Testis (tissue), 3 donors: ENCODE measurements around the gene MARCHF9. TPM values are rescaled to one million over a fixed set of nuclear protein-coding genes. Genes with fewer than 3 reads are reported as not detected.

ENCODE experiments used
- DNase-seq: peaks from one replicate; pipeline ENCODE4 v3.0.0-alpha.2; 2019
- H3K27ac ChIP-seq, 2 donors: fragments of 200-600 bp; sonication (generic); one replicate each; pipeline ENCODE4 v1.5.1; 2019
- H3K27me3 ChIP-seq: fragments of 200-600 bp; sonication (generic); one replicate; pipeline ENCODE4 v1.5.1; 2019
- H3K36me3 ChIP-seq: fragments of 200-600 bp; sonication (generic); one replicate; pipeline ENCODE4 v1.5.1; 2017; ENCODE audit warnings: low read depth; ENCODE audit errors: missing control alignments
- H3K4me1 ChIP-seq: fragments of 200-600 bp; sonication (generic); one replicate; pipeline ENCODE4 v1.5.1; 2019
- H3K4me3 ChIP-seq, 2 donors: fragments of 200-600 bp; sonication (generic); one replicate each; pipeline ENCODE4 v1.5.1; 2017 to 2019
- H3K9me3 ChIP-seq: fragments of 200-600 bp; sonication (generic); one replicate; pipeline ENCODE4 v1.5.1; 2017
- POLR2A ChIP-seq: fragments of 450-650 bp; IDR thresholded peaks from one replicate; pipeline ENCODE4 v1.6.1; 2017; ENCODE audit warnings: antibody characterized with exemption, mild to moderate bottlenecking, moderate library complexity
- WGBS, 2 donors: methylation state at CpG; one replicate each; pipeline ENCODE4 v1.1.5; 2018; 5-methylcytosine and 5-hydroxymethylcytosine counted together
- intact Hi-C: fragments of 100-400 bp; cut with DNase I; formaldehyde crosslinking; loops from one replicate; pipeline ENCODE4 v1.15.1; 2023; ENCODE audit warnings: low total_unique reads
- polyA plus RNA-seq: library from polyadenylated mRNA; stranded (reverse); fragments of 350-450 nt; fragmentation: Illumina TruSeq; extraction: RNeasy Lipid Tissue Mini Kit (QIAGEN cat#74804); gene quantifications from one replicate; pipeline ENCODE4 v1.2.3, GENCODE V29; 2014; ENCODE audit warnings: low read depth, low replicate concordance; ENCODE audit not compliant: insufficient read depth
- total RNA-seq, 2 donors: library from RNA; depleted of rRNA; stranded (reverse); fragments of >200 nt; gene quantifications; one replicate each; pipeline ENCODE4 v1.2.3, GENCODE V29; 2016
- TF ChIP-seq, protein P1 (sequence below), 3 experiments: fragments of 450-650 bp in 2 of 3; fragments of 200-600 bp in 1 of 3; sonication (generic) in 1 of 3; IDR thresholded peaks; one replicate each; pipeline ENCODE4 v1.5.1; 2016 to 2019; ENCODE audit warnings: antibody characterized with exemption in 3 of 3, mild to moderate bottlenecking in 2 of 3, moderate library complexity in 1 of 3

The MARCHF9 gene
- total and polyA plus RNA-seq, 3 donors from 2014 or later: 8.4 to 15.1 (median 9.2) TPM

- TF ChIP-seq, protein P1, sequence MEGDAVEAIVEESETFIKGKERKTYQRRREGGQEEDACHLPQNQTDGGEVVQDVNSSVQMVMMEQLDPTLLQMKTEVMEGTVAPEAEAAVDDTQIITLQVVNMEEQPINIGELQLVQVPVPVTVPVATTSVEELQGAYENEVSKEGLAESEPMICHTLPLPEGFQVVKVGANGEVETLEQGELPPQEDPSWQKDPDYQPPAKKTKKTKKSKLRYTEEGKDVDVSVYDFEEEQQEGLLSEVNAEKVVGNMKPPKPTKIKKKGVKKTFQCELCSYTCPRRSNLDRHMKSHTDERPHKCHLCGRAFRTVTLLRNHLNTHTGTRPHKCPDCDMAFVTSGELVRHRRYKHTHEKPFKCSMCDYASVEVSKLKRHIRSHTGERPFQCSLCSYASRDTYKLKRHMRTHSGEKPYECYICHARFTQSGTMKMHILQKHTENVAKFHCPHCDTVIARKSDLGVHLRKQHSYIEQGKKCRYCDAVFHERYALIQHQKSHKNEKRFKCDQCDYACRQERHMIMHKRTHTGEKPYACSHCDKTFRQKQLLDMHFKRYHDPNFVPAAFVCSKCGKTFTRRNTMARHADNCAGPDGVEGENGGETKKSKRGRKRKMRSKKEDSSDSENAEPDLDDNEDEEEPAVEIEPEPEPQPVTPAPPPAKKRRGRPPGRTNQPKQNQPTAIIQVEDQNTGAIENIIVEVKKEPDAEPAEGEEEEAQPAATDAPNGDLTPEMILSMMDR (IDR thresholded peaks at IDR 0.05): no peak
- no peak for TF ChIP-seq POLR2A
- no peak overlapping the region for H3K4me3 ChIP-seq
- no peaks in the 10 kb centered on the region for H3K27me3 ChIP-seq
- 96 to 100% methylated on average over 1 of the region's 1 CpG for WGBS, 2 donors
- no peaks in the 10 kb centered on the region for H3K9me3 ChIP-seq
- intact Hi-C loops: no loop called here
- H3K36me3 ChIP-seq: no peaks in the 10 kb centered on the region
- DNase-seq: no peak
- H3K4me1 ChIP-seq: no peaks in the 10 kb centered on the region
- no peak overlapping the region for H3K27ac ChIP-seq
Measured at GRCh38 chr12:57797933-57798332, 43.0 kb downstream of the MARCHF9 start.

DNA sequence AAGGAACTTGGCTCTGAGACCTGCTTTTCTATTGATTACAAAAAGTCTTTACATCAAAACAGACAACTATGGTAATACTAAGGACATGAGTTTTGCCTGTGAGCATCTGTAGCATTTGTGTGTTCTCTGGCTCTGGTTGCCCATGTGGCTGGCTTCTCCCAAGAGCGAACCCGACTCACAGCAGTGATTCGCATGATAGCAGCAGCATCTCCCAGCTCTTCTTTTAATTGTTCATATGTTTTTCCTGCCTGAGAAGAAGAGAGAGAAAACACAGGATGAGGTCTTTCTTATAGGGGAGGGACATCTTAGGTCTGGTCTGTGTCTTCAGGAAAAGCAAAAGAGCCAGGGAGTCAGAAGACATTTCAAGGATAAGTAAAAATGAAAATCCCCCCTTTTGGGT lies 46.1 kb downstream of the MARCHF9 start:
- H3K36me3 ChIP-seq: no peaks in the 10 kb centered on the region
- no peaks in the 10 kb centered on the region for H3K27me3 ChIP-seq
- DNase-seq: no peak
- no peaks in the 10 kb centered on the region for H3K9me3 ChIP-seq
- 94 to 98% methylated on average over 3 of the region's 3 CpGs for WGBS, 2 donors
- no peaks in the 10 kb centered on the region for H3K4me1 ChIP-seq
- H3K4me3 ChIP-seq: no peak overlapping the region
- intact Hi-C loops: loop anchor here (10.0 kb wide), 1 partner anchor 104 kb away; no protein-coding TSS in a partner anchor
- no peak overlapping the region for H3K27ac ChIP-seq
- TF ChIP-seq, protein P1 (IDR thresholded peaks at IDR 0.05): no peak
- TF ChIP-seq POLR2A: no peak

DNA sequence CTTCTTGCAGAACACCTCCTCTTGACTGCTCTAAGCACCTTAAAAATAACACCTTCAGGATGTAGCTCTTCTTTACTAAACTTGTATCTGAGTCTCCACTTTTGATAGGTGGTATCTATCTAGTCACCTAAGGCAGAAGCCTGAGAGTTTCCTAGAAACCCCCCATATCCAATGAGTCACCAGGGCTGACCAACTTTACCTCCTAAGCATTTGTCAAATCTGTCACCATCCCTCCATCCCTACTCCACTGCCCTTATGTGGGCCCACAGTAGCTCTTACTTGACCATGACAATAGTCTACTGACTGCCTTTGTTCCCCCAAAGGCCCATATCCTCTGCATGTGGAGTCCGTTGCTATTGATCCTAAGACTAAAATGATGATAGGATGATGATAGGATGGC lies 47.7 kb downstream of the MARCHF9 start:
- Histone ChIP-seq H3K27ac (no peak overlapping the region), H3K4me1 (no peaks in the 10 kb centered on the region), H3K27me3 (no peaks in the 10 kb centered on the region), H3K9me3 (no peaks in the 10 kb centered on the region), H3K36me3 (no peaks in the 10 kb centered on the region), H3K4me3 (no peak overlapping the region)
- DNase-seq: no peak
- intact Hi-C loops: loop anchor here (10.0 kb wide), 1 partner anchor 102 kb away; no protein-coding TSS in a partner anchor
- TF ChIP-seq POLR2A: no peak
- TF ChIP-seq, protein P1 (IDR thresholded peaks at IDR 0.05): no peak
- 86 to 97% methylated on average over 1 of the region's 1 CpG for WGBS, 2 donors

- intact Hi-C loops: loop anchor here (10.0 kb wide), 1 partner anchor 101 kb away; no protein-coding TSS in a partner anchor
- H3K9me3 ChIP-seq: no peaks in the 10 kb centered on the region
- H3K4me3 ChIP-seq: no peak overlapping the region
- 48 to 60% methylated on average over 9 of the region's 9 CpGs for WGBS, 2 donors
- H3K27ac ChIP-seq: no peak overlapping the region
- no peaks in the 10 kb centered on the region for H3K4me1 ChIP-seq
- no peaks in the 10 kb centered on the region for H3K36me3 ChIP-seq
- no peak for TF ChIP-seq POLR2A
- TF ChIP-seq, protein P1 (IDR thresholded peaks at IDR 0.05): peak; percentile 55 to 76 (median 66)
- DNase-seq: peak; percentile 69
- H3K27me3 ChIP-seq: no peaks in the 10 kb centered on the region
Measured at GRCh38 chr12:57803319-57803893, 48.5 kb downstream of the MARCHF9 start.

DNA sequence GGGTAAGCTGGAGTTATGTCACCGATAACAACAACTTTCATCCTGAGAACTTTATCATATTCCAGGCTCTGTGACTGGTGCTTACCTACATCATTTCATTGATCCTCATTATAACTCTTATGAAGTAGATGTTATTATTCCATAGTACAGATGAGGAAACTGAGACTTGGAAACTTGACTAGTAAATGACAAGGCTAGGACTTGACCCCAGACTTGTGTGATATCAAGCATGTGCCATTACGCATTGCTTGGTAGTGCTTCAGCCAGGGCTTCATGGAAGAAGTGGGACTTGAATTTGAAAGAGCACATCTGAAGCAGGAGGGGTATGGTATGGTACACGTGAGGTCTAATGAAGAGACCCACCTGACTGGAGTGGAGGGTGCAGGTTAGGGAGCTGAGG lies 51.8 kb downstream of the MARCHF9 start:
- H3K36me3 ChIP-seq: no peaks in the 10 kb centered on the region

More for the DNA sequence above, 51.8 kb downstream of the MARCHF9 start:
- Histone ChIP-seq H3K9me3 (no peaks in the 10 kb centered on the region), H3K4me1 (no peaks in the 10 kb centered on the region), H3K4me3 (no peak overlapping the region), H3K27me3 (no peaks in the 10 kb centered on the region), H3K27ac (no peak overlapping the region)
- 98% methylated on average over 3 of the region's 3 CpGs for WGBS, 2 donors
- DNase-seq: no peak
- TF ChIP-seq, protein P1 (IDR thresholded peaks at IDR 0.05): no peak
- TF ChIP-seq POLR2A: no peak
- intact Hi-C loops: loop anchor here (10.0 kb wide), 1 partner anchor 98 kb away; no protein-coding TSS in a partner anchor
